Measurements from ENCODE around the gene ADAMTSL4. TPM values are rescaled to one million over a fixed set of nuclear protein-coding genes. Genes with fewer than 3 reads are reported as not detected.

Gene ADAMTSL4
- total RNA-seq, 1 donor from 2014 or later = 0.44 TPM

GRCh38 chr1:150575518-150576366 is 26.5 kb downstream of the ADAMTSL4 start:
- no peak for TF ChIP-seq CTCF (conservative IDR thresholded peaks at IDR 0.05)
- no peak for DNase-seq (ENCODE audit: low read depth, low spot score)
- peak overlapping the region; percentile 67 for H3K27ac Mint-ChIP-seq (ENCODE audit: unreplicated experiment)
- peaks cover 52% of the 10 kb centered on the region for H3K36me3 Mint-ChIP-seq (ENCODE audit: low read depth)
- peak overlapping the region; percentile 98 for H3K4me3 Mint-ChIP-seq
- H3K27me3 Mint-ChIP-seq (ENCODE audit: low read depth) = peaks cover 15% of the 10 kb centered on the region
- peaks cover 57% of the 10 kb centered on the region for H3K4me1 Mint-ChIP-seq
- H3K9me3 Mint-ChIP-seq = no peaks in the 10 kb centered on the region

- peaks cover 15% of the 10 kb centered on the region for H3K27me3 Mint-ChIP-seq (ENCODE audit: low read depth)
- peaks cover 60% of the 10 kb centered on the region for H3K4me1 Mint-ChIP-seq
- DNase-seq (ENCODE audit: low read depth, low spot score) = no peak
- peaks cover 48% of the 10 kb centered on the region for H3K36me3 Mint-ChIP-seq (ENCODE audit: low read depth)
- no peaks in the 10 kb centered on the region for H3K9me3 Mint-ChIP-seq
- peak overlapping the region; percentile 98 for H3K4me3 Mint-ChIP-seq
- H3K27ac Mint-ChIP-seq (ENCODE audit: unreplicated experiment) = no peak overlapping the region
- no peak for TF ChIP-seq CTCF (conservative IDR thresholded peaks at IDR 0.05)
These were observed 27.1 kb downstream of the ADAMTSL4 start for GRCh38 chr1:150576367-150576711.

- Mint-ChIP-seq H3K9me3 (no peaks in the 10 kb centered on the region), H3K27ac (ENCODE audit: unreplicated experiment) (peak overlapping the region; percentile 99), H3K4me1 (peaks cover 60% of the 10 kb centered on the region), H3K4me3 (peak overlapping the region; percentile 98), H3K27me3 (ENCODE audit: low read depth) (peaks cover 15% of the 10 kb centered on the region), H3K36me3 (ENCODE audit: low read depth) (peaks cover 48% of the 10 kb centered on the region)
- no peak for DNase-seq (ENCODE audit: low read depth, low spot score)
- no peak for TF ChIP-seq CTCF (conservative IDR thresholded peaks at IDR 0.05)
These were observed 27.8 kb downstream of the ADAMTSL4 start for GRCh38 chr1:150576794-150577556.

GRCh38 chr1:150577557-150578271 is 28.5 kb downstream of the ADAMTSL4 start:
- Mint-ChIP-seq H3K4me1 (peaks cover 56% of the 10 kb centered on the region), H3K36me3 (ENCODE audit: low read depth) (peaks cover 46% of the 10 kb centered on the region), H3K4me3 (peak overlapping the region; percentile 98), H3K27me3 (ENCODE audit: low read depth) (peaks cover 15% of the 10 kb centered on the region), H3K9me3 (no peaks in the 10 kb centered on the region), H3K27ac (ENCODE audit: unreplicated experiment) (peak overlapping the region; percentile 99)
- DNase-seq (ENCODE audit: low read depth, low spot score) = no peak
- TF ChIP-seq CTCF (conservative IDR thresholded peaks at IDR 0.05) = no peak
